HepG2 (cell line): Measurements from ENCODE around the gene LTB4R. TPM values are rescaled to one million over a fixed set of nuclear protein-coding genes. Genes with fewer than 3 reads are reported as not detected.

Source experiments
- CREB1 ChIP-seq, 2 experiments: fragments of 450-650 bp in 1 of 2; IDR thresholded peaks; 2 replicates each; pipeline ENCODE4 v1.6.1; 2016 to 2017; ENCODE audit warnings: control low read depth in 1 of 2, mild to moderate bottlenecking in 1 of 2, missing compliant biosample characterization in 1 of 2, missing genetic modification characterization in 1 of 2
- MIXL1 ChIP-seq: IDR thresholded peaks from 2 replicates; pipeline ENCODE4 v1.6.1; 2016
- SRF ChIP-seq: IDR thresholded peaks from 2 replicates; pipeline ENCODE4 v1.6.1; 2011; ENCODE audit warnings: mild to moderate bottlenecking, low read depth, low read length, moderate library complexity
- ZMAT3 ChIP-seq: sonication (generic); formaldehyde crosslinking; conservative IDR thresholded peaks from 2 replicates; pipeline ENCODE4 v1.7.0; 2021; ENCODE audit warnings: missing genetic modification reagents
- ZNF354B ChIP-seq: sonication (generic); formaldehyde crosslinking; IDR thresholded peaks from 2 replicates; pipeline ENCODE4 v1.8.0; 2022; ENCODE audit warnings: mild to moderate bottlenecking, missing genetic modification reagents
- ZNF768 ChIP-seq: sonication (generic); formaldehyde crosslinking; IDR thresholded peaks from 2 replicates; pipeline ENCODE4 v1.4.0; 2020; ENCODE audit warnings: missing genetic modification reagents
- ZNF839 ChIP-seq: sonication (generic); formaldehyde crosslinking; IDR thresholded peaks from 2 replicates; pipeline ENCODE4 v1.4.0; 2020; ENCODE audit warnings: missing genetic modification reagents, mild to moderate bottlenecking, borderline replicate concordance
- polyA plus RNA-seq, 8 experiments: library from polyadenylated mRNA; depleted of rRNA in 3 of 8; stranded (reverse) in 7 of 8; unstranded in 1 of 8; fragments of >200 nt; fragmentation: Illumina TruSeq in 4 of 8; extraction: Trizol in 4 of 8; gene quantifications; 2 replicates each; pipeline versions ENCODE4 v1.2.1 to v1.2.3, GENCODE V29; 2011 to 2016; ENCODE audit warnings: low read depth in 4 of 8, missing spikeins in 1 of 8, mixed read lengths in 1 of 8; ENCODE audit not compliant: insufficient read depth in 1 of 8
- total RNA-seq, 5 experiments: library from RNA; depleted of rRNA; stranded (reverse); fragments of >200 nt; fragmentation: Illumina TruSeq; extraction: Trizol; gene quantifications; 2 replicates each; pipeline ENCODE4 v1.2.3, GENCODE V29; 2016; ENCODE audit warnings: low read depth in 1 of 5
- TF ChIP-seq, protein P1 (sequence below): sonication (generic); formaldehyde crosslinking; IDR thresholded peaks from 2 replicates; pipeline ENCODE4 v1.5.0; 2020; ENCODE audit warnings: mild to moderate bottlenecking, missing genetic modification reagents, borderline replicate concordance
- TF ChIP-seq, protein P2 (sequence below): fragments of 450-650 bp; IDR thresholded peaks from 2 replicates; pipeline ENCODE4 v1.6.1; 2017; ENCODE audit warnings: mild to moderate bottlenecking
- TF ChIP-seq, protein P3 (sequence below): sonication (generic); formaldehyde crosslinking; IDR thresholded peaks from 2 replicates; pipeline ENCODE4 v1.4.0; 2020; ENCODE audit warnings: missing genetic modification reagents, borderline replicate concordance

The LTB4R gene
- total and polyA plus RNA-seq, 2 of the 13 experiments (the other 11 are each of a cell fraction or from before 2014, with no cell fraction given) = 3.2 to 8.2 TPM

DNA sequence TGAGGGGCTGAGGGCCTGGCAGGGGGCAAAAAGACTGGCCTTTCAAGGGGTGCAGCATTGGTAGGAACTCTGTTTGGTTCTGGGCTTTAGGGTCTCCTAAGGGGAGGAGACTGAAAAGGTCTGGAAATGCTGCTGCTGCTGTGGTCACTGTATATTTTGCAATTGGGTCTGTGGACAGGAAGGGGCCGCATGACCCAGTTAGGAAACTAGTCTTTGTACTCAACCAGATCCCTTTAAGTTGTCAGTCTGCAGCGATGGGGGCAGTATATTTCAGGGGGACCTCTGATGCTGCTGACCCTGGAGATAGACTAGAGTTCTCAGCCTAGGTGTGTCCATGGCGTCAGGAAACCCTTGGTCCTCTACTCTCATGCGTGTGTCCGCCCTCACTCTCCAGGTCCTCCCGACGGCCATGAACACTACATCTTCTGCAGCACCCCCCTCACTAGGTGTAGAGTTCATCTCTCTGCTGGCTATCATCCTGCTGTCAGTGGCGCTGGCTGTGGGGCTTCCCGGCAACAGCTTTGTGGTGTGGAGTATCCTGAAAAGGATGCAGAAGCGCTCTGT, 4.0 kb downstream of the LTB4R start (continued):
- TF ChIP-seq, protein P1, sequence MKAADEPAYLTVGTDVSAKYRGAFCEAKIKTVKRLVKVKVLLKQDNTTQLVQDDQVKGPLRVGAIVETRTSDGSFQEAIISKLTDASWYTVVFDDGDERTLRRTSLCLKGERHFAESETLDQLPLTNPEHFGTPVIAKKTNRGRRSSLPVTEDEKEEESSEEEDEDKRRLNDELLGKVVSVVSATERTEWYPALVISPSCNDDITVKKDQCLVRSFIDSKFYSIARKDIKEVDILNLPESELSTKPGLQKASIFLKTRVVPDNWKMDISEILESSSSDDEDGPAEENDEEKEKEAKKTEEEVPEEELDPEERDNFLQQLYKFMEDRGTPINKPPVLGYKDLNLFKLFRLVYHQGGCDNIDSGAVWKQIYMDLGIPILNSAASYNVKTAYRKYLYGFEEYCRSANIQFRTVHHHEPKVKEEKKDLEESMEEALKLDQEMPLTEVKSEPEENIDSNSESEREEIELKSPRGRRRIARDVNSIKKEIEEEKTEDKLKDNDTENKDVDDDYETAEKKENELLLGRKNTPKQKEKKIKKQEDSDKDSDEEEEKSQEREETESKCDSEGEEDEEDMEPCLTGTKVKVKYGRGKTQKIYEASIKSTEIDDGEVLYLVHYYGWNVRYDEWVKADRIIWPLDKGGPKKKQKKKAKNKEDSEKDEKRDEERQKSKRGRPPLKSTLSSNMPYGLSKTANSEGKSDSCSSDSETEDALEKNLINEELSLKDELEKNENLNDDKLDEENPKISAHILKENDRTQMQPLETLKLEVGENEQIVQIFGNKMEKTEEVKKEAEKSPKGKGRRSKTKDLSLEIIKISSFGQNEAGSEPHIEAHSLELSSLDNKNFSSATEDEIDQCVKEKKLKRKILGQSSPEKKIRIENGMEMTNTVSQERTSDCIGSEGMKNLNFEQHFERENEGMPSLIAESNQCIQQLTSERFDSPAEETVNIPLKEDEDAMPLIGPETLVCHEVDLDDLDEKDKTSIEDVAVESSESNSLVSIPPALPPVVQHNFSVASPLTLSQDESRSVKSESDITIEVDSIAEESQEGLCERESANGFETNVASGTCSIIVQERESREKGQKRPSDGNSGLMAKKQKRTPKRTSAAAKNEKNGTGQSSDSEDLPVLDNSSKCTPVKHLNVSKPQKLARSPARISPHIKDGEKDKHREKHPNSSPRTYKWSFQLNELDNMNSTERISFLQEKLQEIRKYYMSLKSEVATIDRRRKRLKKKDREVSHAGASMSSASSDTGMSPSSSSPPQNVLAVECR (CRISPR knock-in tag) = no peak
- TF ChIP-seq CREB1 (IDR thresholded peaks at IDR 0.05) (no peak), CREB1 (CRISPR knock-in tag; IDR thresholded peaks at IDR 0.05) (no peak), ZNF839 (CRISPR knock-in tag) (no peak; the same call in 1 of the 2 replicates), MIXL1 (CRISPR knock-in tag) (no peak), ZNF768 (CRISPR knock-in tag) (no peak), ZMAT3 (CRISPR knock-in tag) (no peak), SRF (peak; percentile 17; the same call in 1 of the 2 replicates), ZNF354B (CRISPR knock-in tag) (no peak; the same call in 1 of the 2 replicates)
- TF ChIP-seq, protein P2, sequence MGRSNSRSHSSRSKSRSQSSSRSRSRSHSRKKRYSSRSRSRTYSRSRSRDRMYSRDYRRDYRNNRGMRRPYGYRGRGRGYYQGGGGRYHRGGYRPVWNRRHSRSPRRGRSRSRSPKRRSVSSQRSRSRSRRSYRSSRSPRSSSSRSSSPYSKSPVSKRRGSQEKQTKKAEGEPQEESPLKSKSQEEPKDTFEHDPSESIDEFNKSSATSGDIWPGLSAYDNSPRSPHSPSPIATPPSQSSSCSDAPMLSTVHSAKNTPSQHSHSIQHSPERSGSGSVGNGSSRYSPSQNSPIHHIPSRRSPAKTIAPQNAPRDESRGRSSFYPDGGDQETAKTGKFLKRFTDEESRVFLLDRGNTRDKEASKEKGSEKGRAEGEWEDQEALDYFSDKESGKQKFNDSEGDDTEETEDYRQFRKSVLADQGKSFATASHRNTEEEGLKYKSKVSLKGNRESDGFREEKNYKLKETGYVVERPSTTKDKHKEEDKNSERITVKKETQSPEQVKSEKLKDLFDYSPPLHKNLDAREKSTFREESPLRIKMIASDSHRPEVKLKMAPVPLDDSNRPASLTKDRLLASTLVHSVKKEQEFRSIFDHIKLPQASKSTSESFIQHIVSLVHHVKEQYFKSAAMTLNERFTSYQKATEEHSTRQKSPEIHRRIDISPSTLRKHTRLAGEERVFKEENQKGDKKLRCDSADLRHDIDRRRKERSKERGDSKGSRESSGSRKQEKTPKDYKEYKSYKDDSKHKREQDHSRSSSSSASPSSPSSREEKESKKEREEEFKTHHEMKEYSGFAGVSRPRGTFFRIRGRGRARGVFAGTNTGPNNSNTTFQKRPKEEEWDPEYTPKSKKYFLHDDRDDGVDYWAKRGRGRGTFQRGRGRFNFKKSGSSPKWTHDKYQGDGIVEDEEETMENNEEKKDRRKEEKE = no peak
- TF ChIP-seq, protein P3, sequence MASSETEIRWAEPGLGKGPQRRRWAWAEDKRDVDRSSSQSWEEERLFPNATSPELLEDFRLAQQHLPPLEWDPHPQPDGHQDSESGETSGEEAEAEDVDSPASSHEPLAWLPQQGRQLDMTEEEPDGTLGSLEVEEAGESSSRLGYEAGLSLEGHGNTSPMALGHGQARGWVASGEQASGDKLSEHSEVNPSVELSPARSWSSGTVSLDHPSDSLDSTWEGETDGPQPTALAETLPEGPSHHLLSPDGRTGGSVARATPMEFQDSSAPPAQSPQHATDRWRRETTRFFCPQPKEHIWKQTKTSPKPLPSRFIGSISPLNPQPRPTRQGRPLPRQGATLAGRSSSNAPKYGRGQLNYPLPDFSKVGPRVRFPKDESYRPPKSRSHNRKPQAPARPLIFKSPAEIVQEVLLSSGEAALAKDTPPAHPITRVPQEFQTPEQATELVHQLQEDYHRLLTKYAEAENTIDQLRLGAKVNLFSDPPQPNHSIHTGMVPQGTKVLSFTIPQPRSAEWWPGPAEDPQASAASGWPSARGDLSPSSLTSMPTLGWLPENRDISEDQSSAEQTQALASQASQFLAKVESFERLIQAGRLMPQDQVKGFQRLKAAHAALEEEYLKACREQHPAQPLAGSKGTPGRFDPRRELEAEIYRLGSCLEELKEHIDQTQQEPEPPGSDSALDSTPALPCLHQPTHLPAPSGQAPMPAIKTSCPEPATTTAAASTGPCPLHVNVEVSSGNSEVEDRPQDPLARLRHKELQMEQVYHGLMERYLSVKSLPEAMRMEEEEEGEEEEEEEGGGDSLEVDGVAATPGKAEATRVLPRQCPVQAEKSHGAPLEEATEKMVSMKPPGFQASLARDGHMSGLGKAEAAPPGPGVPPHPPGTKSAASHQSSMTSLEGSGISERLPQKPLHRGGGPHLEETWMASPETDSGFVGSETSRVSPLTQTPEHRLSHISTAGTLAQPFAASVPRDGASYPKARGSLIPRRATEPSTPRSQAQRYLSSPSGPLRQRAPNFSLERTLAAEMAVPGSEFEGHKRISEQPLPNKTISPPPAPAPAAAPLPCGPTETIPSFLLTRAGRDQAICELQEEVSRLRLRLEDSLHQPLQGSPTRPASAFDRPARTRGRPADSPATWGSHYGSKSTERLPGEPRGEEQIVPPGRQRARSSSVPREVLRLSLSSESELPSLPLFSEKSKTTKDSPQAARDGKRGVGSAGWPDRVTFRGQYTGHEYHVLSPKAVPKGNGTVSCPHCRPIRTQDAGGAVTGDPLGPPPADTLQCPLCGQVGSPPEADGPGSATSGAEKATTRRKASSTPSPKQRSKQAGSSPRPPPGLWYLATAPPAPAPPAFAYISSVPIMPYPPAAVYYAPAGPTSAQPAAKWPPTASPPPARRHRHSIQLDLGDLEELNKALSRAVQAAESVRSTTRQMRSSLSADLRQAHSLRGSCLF (CRISPR knock-in tag) = no peak
